Thyroid gland (tissue), 4 donors: ENCODE results near the gene ALDH1L1. TPM values are rescaled to one million over a fixed set of nuclear protein-coding genes. Genes with fewer than 3 reads are reported as not detected.
A peak's percentile ranks its signal among the peaks of the same experiment; 100 is the strongest.

Source experiments
- DNase-seq, 2 donors: peaks; one replicate each; pipeline ENCODE4 v3.0.0-alpha.2; 2019
- H3K27ac ChIP-seq, 3 donors: fragments of 200-600 bp; sonication (generic); 1 replicate in 2 of 3; 2 replicates in 1 of 3; pipeline ENCODE4 v1.5.1; 2016 to 2019; ENCODE audit warnings: mild to moderate bottlenecking in 1 of 3, moderate library complexity in 1 of 3
- H3K27me3 ChIP-seq: fragments of 200-600 bp; sonication (generic); one replicate; pipeline ENCODE4 v1.5.1; 2019
- H3K36me3 ChIP-seq, 2 donors: fragments of 200-600 bp; sonication (generic); one replicate each; pipeline ENCODE4 v1.5.1; 2016 to 2019
- H3K4me1 ChIP-seq, 2 donors: fragments of 200-600 bp; sonication (generic); one replicate each; pipeline ENCODE4 v1.5.1; 2017 to 2019
- H3K4me3 ChIP-seq, 3 donors: fragments of 200-600 bp; sonication (generic); replicated peaks in 1 of 3; 1 replicate in 2 of 3; 2 replicates in 1 of 3; pipeline ENCODE4 v1.5.1; 2016; ENCODE audit warnings: mild to moderate bottlenecking in 1 of 3
- H3K9me3 ChIP-seq: fragments of 200-600 bp; sonication (generic); one replicate; pipeline ENCODE4 v1.5.1; 2017
- POLR2A ChIP-seq, 2 donors: fragments of 450-650 bp; IDR thresholded peaks; one replicate each; pipeline ENCODE4 v1.6.1; 2017; ENCODE audit warnings: antibody characterized with exemption in 2 of 2, mild to moderate bottlenecking in 2 of 2, moderate library complexity in 1 of 2
- WGBS, 2 donors: methylation state at CpG; one replicate each; pipeline ENCODE4 v1.1.5; 2017; 5-methylcytosine and 5-hydroxymethylcytosine counted together
- intact Hi-C: fragments of 100-400 bp; cut with DNase I; formaldehyde crosslinking; loops from one replicate; pipeline ENCODE4 v1.15.1; 2023
- total RNA-seq, 4 donors: library from RNA; depleted of rRNA; stranded (reverse); fragments of >200 nt; gene quantifications; one replicate each; pipeline ENCODE4 v1.2.3, GENCODE V29; 2016
- TF ChIP-seq, protein P1 (sequence below), 6 experiments: fragments of 200-600 bp in 3 of 6; fragments of 450-650 bp in 3 of 6; sonication (generic) in 3 of 6; IDR thresholded peaks; one replicate each; pipeline ENCODE4 v1.5.1; 2016 to 2019; ENCODE audit warnings: antibody characterized with exemption in 6 of 6, mild to moderate bottlenecking in 2 of 6, inconsistent platforms in 1 of 6, moderate library complexity in 1 of 6

ALDH1L1 gene
- total RNA-seq, 4 donors from 2014 or later = 2.1 to 12.1 (median 6.1) TPM

DNA sequence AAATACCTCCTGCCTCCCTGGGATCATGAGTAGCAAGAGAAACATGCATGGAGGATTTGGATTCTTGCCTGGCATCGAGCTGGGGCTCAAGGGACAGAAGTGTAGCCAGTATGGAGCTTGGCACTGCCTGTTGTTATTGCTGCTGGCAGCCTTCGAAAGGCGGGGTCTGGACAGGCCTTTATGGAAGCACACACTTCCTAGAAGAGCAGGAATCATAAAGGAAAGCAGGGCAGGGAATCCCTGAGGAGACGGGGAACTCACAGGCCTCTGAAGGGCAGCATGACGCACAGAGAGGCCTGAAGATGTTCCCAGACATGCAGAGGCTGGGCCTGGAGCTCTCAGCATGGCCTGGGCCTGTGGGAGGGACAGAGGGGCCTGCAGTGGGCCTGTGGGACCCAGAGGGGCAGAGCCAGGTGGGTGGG, 77.8 kb downstream of the ALDH1L1 start:
- 25 to 26% methylated on average over 5 of the region's 5 CpGs for WGBS, 2 donors
- Histone ChIP-seq H3K36me3 (no peaks in the 10 kb centered on the region), H3K27me3 (no peaks in the 10 kb centered on the region), H3K9me3 (no peaks in the 10 kb centered on the region), H3K4me3 (no peak overlapping the region), H3K4me1 (peaks cover 8 to 16% of the 10 kb centered on the region in 2 donors), H3K27ac (peak overlapping the region; percentile 36 to 74 (median 53))
- TF ChIP-seq, protein P1, sequence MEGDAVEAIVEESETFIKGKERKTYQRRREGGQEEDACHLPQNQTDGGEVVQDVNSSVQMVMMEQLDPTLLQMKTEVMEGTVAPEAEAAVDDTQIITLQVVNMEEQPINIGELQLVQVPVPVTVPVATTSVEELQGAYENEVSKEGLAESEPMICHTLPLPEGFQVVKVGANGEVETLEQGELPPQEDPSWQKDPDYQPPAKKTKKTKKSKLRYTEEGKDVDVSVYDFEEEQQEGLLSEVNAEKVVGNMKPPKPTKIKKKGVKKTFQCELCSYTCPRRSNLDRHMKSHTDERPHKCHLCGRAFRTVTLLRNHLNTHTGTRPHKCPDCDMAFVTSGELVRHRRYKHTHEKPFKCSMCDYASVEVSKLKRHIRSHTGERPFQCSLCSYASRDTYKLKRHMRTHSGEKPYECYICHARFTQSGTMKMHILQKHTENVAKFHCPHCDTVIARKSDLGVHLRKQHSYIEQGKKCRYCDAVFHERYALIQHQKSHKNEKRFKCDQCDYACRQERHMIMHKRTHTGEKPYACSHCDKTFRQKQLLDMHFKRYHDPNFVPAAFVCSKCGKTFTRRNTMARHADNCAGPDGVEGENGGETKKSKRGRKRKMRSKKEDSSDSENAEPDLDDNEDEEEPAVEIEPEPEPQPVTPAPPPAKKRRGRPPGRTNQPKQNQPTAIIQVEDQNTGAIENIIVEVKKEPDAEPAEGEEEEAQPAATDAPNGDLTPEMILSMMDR (IDR thresholded peaks at IDR 0.05) = no peak
- no peak for TF ChIP-seq POLR2A (IDR thresholded peaks at IDR 0.05)
- DNase-seq = peak; percentile 71 to 76
- intact Hi-C loops = no loop called here

DNA sequence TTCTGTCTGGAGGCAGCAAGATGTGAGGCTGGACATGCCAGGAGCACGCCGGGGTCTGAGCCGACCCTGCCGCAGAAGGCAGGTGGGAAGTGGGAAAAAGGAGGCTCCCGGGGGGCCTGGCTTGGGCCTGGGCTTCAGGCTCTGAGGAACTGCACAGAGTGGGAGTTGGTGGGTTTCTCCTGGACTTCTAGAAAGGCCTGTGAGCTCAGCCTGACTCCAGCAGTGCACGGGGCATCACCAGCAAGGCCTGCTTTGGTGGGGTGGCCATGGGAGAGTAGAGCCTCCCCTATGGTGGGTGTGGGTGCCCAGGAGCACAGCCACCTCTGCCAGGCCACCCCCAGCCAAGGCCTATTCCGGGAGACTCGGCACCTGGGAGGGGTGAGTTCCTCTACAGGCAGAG, 78.4 kb downstream of the ALDH1L1 start:
- no peaks in the 10 kb centered on the region for H3K9me3 ChIP-seq
- 63 to 81% methylated on average over 5 to 7 of the region's 8 CpGs for WGBS, 2 donors
- no peak overlapping the region for H3K4me3 ChIP-seq
- H3K27me3 ChIP-seq = no peaks in the 10 kb centered on the region
- H3K27ac ChIP-seq = peak overlapping the region; percentile 36 to 74 (median 53)
- H3K36me3 ChIP-seq = no peaks in the 10 kb centered on the region
- intact Hi-C loops = no loop called here
- peaks cover 8 to 16% of the 10 kb centered on the region in 2 donors for H3K4me1 ChIP-seq
- no peak for DNase-seq
- TF ChIP-seq, protein P1 (IDR thresholded peaks at IDR 0.05) = no peak
- TF ChIP-seq POLR2A (IDR thresholded peaks at IDR 0.05) = no peak

DNA sequence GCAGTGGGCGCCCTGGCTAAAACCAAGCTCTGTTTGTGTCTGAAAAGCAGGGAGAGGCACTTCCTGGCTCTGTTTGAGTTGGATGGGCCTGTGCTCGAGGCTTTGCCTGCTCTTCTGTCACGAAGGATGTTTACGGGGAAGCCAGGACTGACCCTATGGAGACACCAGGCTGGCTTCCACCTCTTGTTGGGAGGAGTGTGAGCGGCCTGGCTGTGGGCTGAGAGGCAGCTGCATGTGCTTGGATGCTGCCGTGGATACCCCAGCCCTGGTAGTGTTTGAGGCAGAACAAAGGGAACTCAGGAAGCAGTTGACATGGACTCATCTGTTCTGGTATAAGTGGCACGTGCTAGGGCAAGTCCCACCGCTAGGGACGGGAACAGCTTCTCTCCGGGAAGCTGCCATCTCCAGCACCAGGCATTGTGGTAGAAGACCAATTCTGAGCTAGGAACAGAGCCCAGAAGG, 78.8 kb downstream of the ALDH1L1 start:
- no peak overlapping the region for H3K4me3 ChIP-seq
- H3K27ac ChIP-seq = peak overlapping the region in 2 of 3 donors; percentile 36 to 74
- TF ChIP-seq, protein P1 (IDR thresholded peaks at IDR 0.05) = no peak
- TF ChIP-seq POLR2A (IDR thresholded peaks at IDR 0.05) = no peak
- DNase-seq = no peak
- intact Hi-C loops = no loop called here
- no peaks in the 10 kb centered on the region for H3K36me3 ChIP-seq
- peaks cover 8 to 16% of the 10 kb centered on the region in 2 donors for H3K4me1 ChIP-seq
- 69 to 80% methylated on average over 8 to 10 of the region's 10 CpGs for WGBS, 2 donors
- H3K9me3 ChIP-seq = no peaks in the 10 kb centered on the region
- no peaks in the 10 kb centered on the region for H3K27me3 ChIP-seq

DNA sequence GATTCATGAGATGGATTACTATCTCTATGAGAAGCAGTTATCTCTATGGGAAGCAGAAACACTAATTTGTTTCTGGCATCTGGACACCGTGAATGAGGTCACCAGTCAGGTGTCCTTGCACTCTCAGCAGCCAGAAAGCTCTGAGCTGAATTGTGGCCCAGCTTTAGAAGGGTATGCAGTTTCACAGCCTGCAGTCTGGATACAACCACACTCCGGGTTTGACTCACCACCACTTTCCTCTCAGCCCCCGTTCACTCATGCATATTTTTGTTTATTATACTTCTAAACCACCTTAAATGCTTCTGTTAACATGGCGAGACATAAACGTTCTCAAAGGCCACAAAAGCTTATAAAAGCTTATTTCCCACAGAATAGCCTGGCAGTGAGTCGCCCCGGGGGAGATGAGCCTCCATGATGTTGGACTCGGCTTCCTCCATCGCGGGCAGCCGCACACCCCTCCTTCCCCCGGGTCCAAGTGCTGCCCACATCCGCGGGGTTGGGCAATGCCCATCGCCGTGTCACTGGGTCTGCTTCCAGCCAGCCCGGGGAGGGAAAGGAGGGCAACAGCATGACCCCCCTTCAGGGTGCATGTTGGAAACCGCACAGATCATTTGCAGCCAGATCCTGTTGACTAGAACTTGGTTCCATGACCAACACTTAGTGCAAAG, 79.6 kb downstream of the ALDH1L1 start:
- intact Hi-C loops = no loop called here
- H3K36me3 ChIP-seq = no peaks in the 10 kb centered on the region
- no peak for TF ChIP-seq POLR2A (IDR thresholded peaks at IDR 0.05)
- TF ChIP-seq, protein P1 (IDR thresholded peaks at IDR 0.05) = no peak
- no peaks in the 10 kb centered on the region for H3K9me3 ChIP-seq
- peaks cover 8 to 16% of the 10 kb centered on the region in 2 donors for H3K4me1 ChIP-seq
- no peaks in the 10 kb centered on the region for H3K27me3 ChIP-seq
- WGBS, 2 donors = 76 to 81% methylated on average over 13 to 18 of the region's 18 CpGs
- no peak overlapping the region for H3K4me3 ChIP-seq
- no peak overlapping the region for H3K27ac ChIP-seq
- DNase-seq = no peak

DNA sequence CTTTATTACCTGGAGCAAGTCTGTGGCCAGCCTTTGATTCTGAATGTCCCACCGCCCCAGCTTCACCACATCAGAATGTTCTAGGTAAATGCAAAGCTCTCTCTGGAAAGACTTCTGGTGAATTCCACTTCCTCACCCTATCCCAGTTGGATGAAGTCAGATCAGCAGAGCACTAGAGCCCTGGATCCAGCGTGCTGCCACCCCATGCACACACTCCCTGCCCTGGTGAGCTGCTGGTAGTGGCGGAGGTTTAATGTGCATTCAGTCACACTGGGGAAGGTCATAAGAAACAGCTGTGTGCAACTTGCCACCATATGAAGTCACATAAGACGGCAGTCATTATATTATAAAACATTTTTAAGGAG, 80.1 kb downstream of the ALDH1L1 start:
- intact Hi-C loops = no loop called here
- Histone ChIP-seq H3K27ac (no peak overlapping the region), H3K4me3 (no peak overlapping the region), H3K27me3 (no peaks in the 10 kb centered on the region), H3K4me1 (peaks cover 8 to 16% of the 10 kb centered on the region in 2 donors), H3K9me3 (no peaks in the 10 kb centered on the region), H3K36me3 (no peaks in the 10 kb centered on the region)
- TF ChIP-seq, protein P1 (IDR thresholded peaks at IDR 0.05) = no peak
- DNase-seq = no peak
- 90 to 93% methylated on average over 4 of the region's 4 CpGs for WGBS, 2 donors
